Measurements from ENCODE around the gene MYEF2. TPM values are rescaled to one million over a fixed set of nuclear protein-coding genes. Genes with fewer than 3 reads are reported as not detected.
A peak's percentile ranks its signal among the peaks of the same experiment; 100 is the strongest.

Gene MYEF2
- total RNA-seq (10 to 100 TPM; 18.8 to 18.9 TPM), polyA plus RNA-seq (1 to 10 TPM; 1.6 to 2.0 TPM)

GRCh38 chr15:48177766-48178647 lies at the start of gene MYEF2:
Gene MYEF2, minus strand, starts transcription at chr15:48178295. Its CDS starts 58 bp downstream, at chr15:48178237.
- POLR2A ChIA-PET (ENCODE audit: partially characterized antibody), result interaction anchor here (0.6 to 1.3 kb wide), 3 partner anchors 17 to 154 kb away, joined by 3 to 6 read pairs (median 5); no protein-coding TSS in a partner anchor
- Mint-ChIP-seq H3K27ac (peak within 1 kb of the TSS; percentile 86 to 94 (median 92)), H3K36me3 (peaks cover 0 to 4% of the 10 kb centered on the region in 2 donors), H3K4me3 (peak within 1 kb of the TSS; percentile 89 to 96 (median 92)), H3K9me3 (peaks cover 0 to 7% (median 0%) of the 10 kb centered on the region in 8 donors), H3K27me3 (peaks cover 5 to 8% of the 10 kb centered on the region in 2 donors), H3K4me1 (peaks cover 9 to 18% (median 14%) of the 10 kb centered on the region in 4 donors)
- intact Hi-C loops (cut with micrococcal nuclease), result loop anchor here (10.0 kb wide), 1 partner anchor 157 kb away; the partner anchor contains the start of gene DUT
- CTCF ChIA-PET (ENCODE audit: partially characterized antibody), result no interaction called here
- Histone ChIP-seq H3K27me3 (ENCODE audit: insufficient read depth, low read length) (no peaks in the 10 kb centered on the region), H3K36me3 (ENCODE audit: insufficient read depth, low read length) (no peaks in the 10 kb centered on the region), H3K9me3 (ENCODE audit: control insufficient read depth in 1 of 2, low read length in 2 of 2) (no peaks in the 10 kb centered on the region), H3K4me3 (ENCODE audit: low read length in 2 of 2) (peak within 1 kb of the TSS in 1 of 2 donors; percentile 58), H3K27ac (ENCODE audit: low read depth, low read length) (peak within 1 kb of the TSS; percentile 51), H3K4me1 (ENCODE audit: insufficient read depth, low read length) (peaks cover 13% of the 10 kb centered on the region)
- peak; percentile 52 to 70 (median 64) for DNase-seq

GRCh38 chr15:48225771-48226170 lies 47.7 kb upstream of the MYEF2 start:
- Mint-ChIP-seq H3K4me3 (no peak overlapping the region), H3K9me3 (peaks cover 0 to 2% (median 0%) of the 10 kb centered on the region in 8 donors), H3K36me3 (no peaks in the 10 kb centered on the region), H3K4me1 (no peaks in the 10 kb centered on the region), H3K27ac (no peak overlapping the region), H3K27me3 (peaks cover 0 to 5% of the 10 kb centered on the region in 2 donors)
- Histone ChIP-seq H3K27ac (ENCODE audit: low read depth, low read length) (no peak overlapping the region), H3K36me3 (ENCODE audit: insufficient read depth, low read length) (no peaks in the 10 kb centered on the region), H3K4me1 (ENCODE audit: insufficient read depth, low read length) (no peaks in the 10 kb centered on the region), H3K9me3 (ENCODE audit: control insufficient read depth in 1 of 2, low read length in 2 of 2) (no peaks in the 10 kb centered on the region), H3K27me3 (ENCODE audit: insufficient read depth, low read length) (no peaks in the 10 kb centered on the region), H3K4me3 (ENCODE audit: low read length in 2 of 2) (no peak overlapping the region)
- CTCF ChIA-PET (ENCODE audit: partially characterized antibody), result no interaction called here
- POLR2A ChIA-PET (ENCODE audit: partially characterized antibody), result no interaction called here
- intact Hi-C loops (cut with micrococcal nuclease), result no loop called here
- no peak for DNase-seq

- H3K9me3 Mint-ChIP-seq, result peaks cover 0 to 3% (median 0%) of the 10 kb centered on the region in 8 donors
- DNase-seq, result no peak
- no peaks in the 10 kb centered on the region for H3K4me1 Mint-ChIP-seq
- H3K4me3 Mint-ChIP-seq, result no peak overlapping the region
- Histone ChIP-seq H3K27me3 (ENCODE audit: insufficient read depth, low read length) (no peaks in the 10 kb centered on the region), H3K36me3 (ENCODE audit: insufficient read depth, low read length) (no peaks in the 10 kb centered on the region), H3K4me3 (ENCODE audit: low read length in 2 of 2) (no peak overlapping the region), H3K4me1 (ENCODE audit: insufficient read depth, low read length) (no peaks in the 10 kb centered on the region), H3K9me3 (ENCODE audit: control insufficient read depth in 1 of 2, low read length in 2 of 2) (no peaks in the 10 kb centered on the region), H3K27ac (ENCODE audit: low read depth, low read length) (no peak overlapping the region)
- H3K27ac Mint-ChIP-seq, result no peak overlapping the region
- ChIA-PET POLR2A (ENCODE audit: partially characterized antibody) (no interaction called here), CTCF (ENCODE audit: partially characterized antibody) (no interaction called here)
- intact Hi-C loops (cut with micrococcal nuclease), result no loop called here
- H3K36me3 Mint-ChIP-seq, result no peaks in the 10 kb centered on the region
- H3K27me3 Mint-ChIP-seq, result peaks cover 0 to 5% of the 10 kb centered on the region in 2 donors
Measured at GRCh38 chr15:48222627-48223026, 44.5 kb upstream of the MYEF2 start.

GRCh38 chr15:48221885-48222284 lies 43.8 kb upstream of the MYEF2 start:
- no peaks in the 10 kb centered on the region for H3K9me3 ChIP-seq (ENCODE audit: control insufficient read depth in 1 of 2, low read length in 2 of 2)
- peaks cover 0 to 5% of the 10 kb centered on the region in 2 donors for H3K27me3 Mint-ChIP-seq
- H3K36me3 Mint-ChIP-seq, result no peaks in the 10 kb centered on the region
- intact Hi-C loops (cut with micrococcal nuclease), result no loop called here
- no peak overlapping the region for H3K4me3 Mint-ChIP-seq
- POLR2A ChIA-PET (ENCODE audit: partially characterized antibody), result no interaction called here
- H3K9me3 Mint-ChIP-seq, result peaks cover 0 to 3% (median 0%) of the 10 kb centered on the region in 8 donors
- no peak overlapping the region for H3K4me3 ChIP-seq (ENCODE audit: low read length in 2 of 2)
- H3K4me1 ChIP-seq (ENCODE audit: insufficient read depth, low read length), result no peaks in the 10 kb centered on the region
- H3K27ac Mint-ChIP-seq, result no peak overlapping the region
- no peaks in the 10 kb centered on the region for H3K27me3 ChIP-seq (ENCODE audit: insufficient read depth, low read length)
- H3K36me3 ChIP-seq (ENCODE audit: insufficient read depth, low read length), result no peaks in the 10 kb centered on the region
- CTCF ChIA-PET (ENCODE audit: partially characterized antibody), result no interaction called here
- no peak overlapping the region for H3K27ac ChIP-seq (ENCODE audit: low read depth, low read length)
- no peak for DNase-seq
- H3K4me1 Mint-ChIP-seq, result no peaks in the 10 kb centered on the region

- intact Hi-C loops (cut with micrococcal nuclease), result no loop called here
- peaks cover 0 to 3% (median 0%) of the 10 kb centered on the region in 8 donors for H3K9me3 Mint-ChIP-seq
- no peaks in the 10 kb centered on the region for H3K27me3 ChIP-seq (ENCODE audit: insufficient read depth, low read length)
Measured at GRCh38 chr15:48221261-48221660, 43.2 kb upstream of the MYEF2 start.

GRCh38 chr15:48205981-48206380 lies 27.9 kb upstream of the MYEF2 start, which contains the start of gene SLC12A1:
Gene SLC12A1, plus strand, starts transcription at chr15:48206302. Its CDS starts 1,418 bp downstream, at chr15:48207720.
- Histone ChIP-seq H3K4me1 (ENCODE audit: insufficient read depth, low read length) (no peaks in the 10 kb centered on the region), H3K27me3 (ENCODE audit: insufficient read depth, low read length) (no peaks in the 10 kb centered on the region), H3K9me3 (ENCODE audit: control insufficient read depth in 1 of 2, low read length in 2 of 2) (no peaks in the 10 kb centered on the region), H3K4me3 (ENCODE audit: low read length in 2 of 2) (no peak within 1 kb of the TSS), H3K36me3 (ENCODE audit: insufficient read depth, low read length) (no peaks in the 10 kb centered on the region), H3K27ac (ENCODE audit: low read depth, low read length) (no peak within 1 kb of the TSS)
- Mint-ChIP-seq H3K27ac (no peak within 1 kb of the TSS), H3K4me3 (no peak within 1 kb of the TSS), H3K36me3 (no peaks in the 10 kb centered on the region), H3K4me1 (no peaks in the 10 kb centered on the region), H3K9me3 (peaks cover 0 to 3% (median 0%) of the 10 kb centered on the region in 8 donors), H3K27me3 (peaks cover 4 to 7% of the 10 kb centered on the region in 2 donors)
- intact Hi-C loops (cut with micrococcal nuclease), result no loop called here
- no peak for DNase-seq
- ChIA-PET POLR2A (ENCODE audit: partially characterized antibody) (no interaction called here), CTCF (ENCODE audit: partially characterized antibody) (no interaction called here)

More at GRCh38 chr15:48221261-48221660, 43.2 kb upstream of the MYEF2 start:
- CTCF ChIA-PET (ENCODE audit: partially characterized antibody), result no interaction called here
- Histone ChIP-seq H3K4me1 (ENCODE audit: insufficient read depth, low read length) (no peaks in the 10 kb centered on the region), H3K36me3 (ENCODE audit: insufficient read depth, low read length) (no peaks in the 10 kb centered on the region), H3K4me3 (ENCODE audit: low read length in 2 of 2) (no peak overlapping the region), H3K27ac (ENCODE audit: low read depth, low read length) (no peak overlapping the region), H3K9me3 (ENCODE audit: control insufficient read depth in 1 of 2, low read length in 2 of 2) (no peaks in the 10 kb centered on the region)
- peaks cover 0 to 5% of the 10 kb centered on the region in 2 donors for H3K27me3 Mint-ChIP-seq
- POLR2A ChIA-PET (ENCODE audit: partially characterized antibody), result no interaction called here
- no peaks in the 10 kb centered on the region for H3K4me1 Mint-ChIP-seq
- H3K36me3 Mint-ChIP-seq, result no peaks in the 10 kb centered on the region
- H3K27ac Mint-ChIP-seq, result no peak overlapping the region
- H3K4me3 Mint-ChIP-seq, result no peak overlapping the region
- DNase-seq, result no peak

- no peaks in the 10 kb centered on the region for H3K4me1 ChIP-seq (ENCODE audit: insufficient read depth, low read length)
- Mint-ChIP-seq H3K27me3 (peaks cover 2 to 12% of the 10 kb centered on the region in 2 donors), H3K4me3 (no peak overlapping the region), H3K36me3 (no peaks in the 10 kb centered on the region), H3K27ac (no peak overlapping the region), H3K4me1 (no peaks in the 10 kb centered on the region), H3K9me3 (peaks cover 0 to 3% (median 0%) of the 10 kb centered on the region in 8 donors)
- H3K27me3 ChIP-seq (ENCODE audit: insufficient read depth, low read length), result no peaks in the 10 kb centered on the region
- intact Hi-C loops (cut with micrococcal nuclease), result no loop called here
- DNase-seq, result no peak
- H3K36me3 ChIP-seq (ENCODE audit: insufficient read depth, low read length), result no peaks in the 10 kb centered on the region
- no peaks in the 10 kb centered on the region for H3K9me3 ChIP-seq (ENCODE audit: control insufficient read depth in 1 of 2, low read length in 2 of 2)
- CTCF ChIA-PET (ENCODE audit: partially characterized antibody), result no interaction called here
- H3K4me3 ChIP-seq (ENCODE audit: low read length in 2 of 2), result no peak overlapping the region
- POLR2A ChIA-PET (ENCODE audit: partially characterized antibody), result no interaction called here
- no peak overlapping the region for H3K27ac ChIP-seq (ENCODE audit: low read depth, low read length)
Measured at GRCh38 chr15:48202068-48202467, 24.0 kb upstream of the MYEF2 start.

Measured in CD4-positive, alpha-beta memory T cell (primary cell).